Transverse colon (tissue), 4 donors: ENCODE measurements around the gene MCFD2.

ENCODE experiments used
- CTCF ChIP-seq, 5 experiments: fragments of 200-600 bp in 3 of 5; fragments of 450-650 bp in 2 of 5; sonication (generic) in 3 of 5; IDR thresholded peaks; 1 replicate in 2 of 5; 2 replicates in 3 of 5; pipeline ENCODE4 v1.5.1; 2016 to 2017; ENCODE audit warnings: antibody characterized with exemption in 5 of 5, inconsistent platforms in 3 of 5, mild to moderate bottlenecking in 2 of 5, moderate library complexity in 1 of 5
- POLR2A ChIP-seq: fragments of 450-650 bp; IDR thresholded peaks from one replicate; pipeline ENCODE4 v1.6.1; 2016; ENCODE audit warnings: antibody characterized with exemption, mild to moderate bottlenecking, moderate library complexity
- POLR2AphosphoS5 ChIP-seq, 3 donors: sonication (generic); formaldehyde crosslinking; IDR thresholded peaks; one replicate each; pipeline ENCODE4 v1.6.1; 2016; ENCODE audit warnings: antibody characterized with exemption in 3 of 3

DNA sequence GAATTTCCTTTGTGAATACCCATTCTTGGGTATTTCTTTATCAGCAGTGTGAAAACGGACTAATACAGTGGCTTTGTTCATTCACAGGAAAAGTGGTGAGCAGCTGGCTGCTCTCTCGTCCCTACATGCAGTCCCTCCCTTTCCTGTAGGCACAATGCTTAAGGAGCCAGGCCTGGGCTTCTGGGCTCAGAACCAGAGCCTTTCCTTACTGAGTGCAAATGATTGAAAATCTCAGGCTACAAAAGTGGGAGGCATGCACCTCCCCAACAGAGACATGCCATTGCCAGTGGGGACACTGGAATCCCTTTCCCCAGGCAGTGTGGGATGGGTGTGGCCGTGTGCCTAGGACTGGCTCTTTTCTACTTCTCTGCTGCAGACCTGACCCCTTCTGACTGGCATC, 61.3 kb downstream of the MCFD2 start:
- no peak for TF ChIP-seq POLR2AphosphoS5 (IDR thresholded peaks at IDR 0.05)
- TF ChIP-seq CTCF (IDR thresholded peaks at IDR 0.05) = no peak
- TF ChIP-seq POLR2A = no peak
